ENCODE results near the gene MRPL9.

MRPL9 gene

GRCh38 chr1:151806170-151806569 is 42.9 kb upstream of the MRPL9 start:
- no peak for TF ChIP-seq CTCF (conservative IDR thresholded peaks at IDR 0.05; ENCODE audit: control insufficient read depth, insufficient read depth, low read depth, low read length)
- no peak for DNase-seq (ENCODE audit: low read depth)
- H3K4me3 ChIP-seq (ENCODE audit: control insufficient read depth, low read depth, low read length): no peak overlapping the region

- H3K4me3 ChIP-seq (ENCODE audit: control insufficient read depth, low read depth, low read length): no peak within 1 kb of the TSS
- no peak for TF ChIP-seq CTCF (conservative IDR thresholded peaks at IDR 0.05; ENCODE audit: control insufficient read depth, insufficient read depth, low read depth, low read length)
- DNase-seq (ENCODE audit: low read depth): no peak
Observed at GRCh38 chr1:151805066-151805820, 41.9 kb upstream of the MRPL9 start, which contains the start of gene LINGO4. TSS of gene LINGO4 (minus strand) at chr1:151805419. CDS start at chr1:151802704, 2,715 bp downstream.

GRCh38 chr1:151803915-151804314 is 40.6 kb upstream of the MRPL9 start:
- no peak for TF ChIP-seq CTCF (conservative IDR thresholded peaks at IDR 0.05; ENCODE audit: control insufficient read depth, insufficient read depth, low read depth, low read length)
- H3K4me3 ChIP-seq (ENCODE audit: control insufficient read depth, low read depth, low read length): no peak overlapping the region
- no peak for DNase-seq (ENCODE audit: low read depth)

GRCh38 chr1:151803164-151803563 is 39.9 kb upstream of the MRPL9 start:
- no peak for TF ChIP-seq CTCF (conservative IDR thresholded peaks at IDR 0.05; ENCODE audit: control insufficient read depth, insufficient read depth, low read depth, low read length)
- no peak overlapping the region for H3K4me3 ChIP-seq (ENCODE audit: control insufficient read depth, low read depth, low read length)
- DNase-seq (ENCODE audit: low read depth): no peak

DNA sequence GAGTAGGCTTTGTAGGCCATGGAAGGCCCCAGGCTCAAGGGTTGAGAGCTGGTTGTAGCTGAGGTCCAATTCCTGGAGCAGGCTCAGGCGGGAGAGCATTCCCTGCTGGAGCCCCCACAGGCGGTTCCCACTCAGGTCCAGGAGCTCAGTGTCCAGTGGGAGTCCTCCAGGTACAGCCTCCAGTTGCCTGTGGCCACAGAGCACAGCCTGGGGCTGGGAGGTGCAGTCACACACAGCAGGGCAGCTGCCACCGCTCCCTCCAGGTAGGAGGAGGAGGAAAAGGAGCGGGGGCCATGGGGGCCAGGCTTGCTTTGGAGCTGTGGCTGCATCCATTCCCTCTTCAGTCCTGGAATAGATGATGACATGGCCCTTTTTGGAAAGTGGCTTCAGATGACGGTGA is 39.1 kb upstream of the MRPL9 start:
- H3K4me3 ChIP-seq (ENCODE audit: control insufficient read depth, low read depth, low read length): no peak overlapping the region
- no peak for TF ChIP-seq CTCF (conservative IDR thresholded peaks at IDR 0.05; ENCODE audit: control insufficient read depth, insufficient read depth, low read depth, low read length)
- DNase-seq (ENCODE audit: low read depth): no peak

GRCh38 chr1:151801846-151802245 is 38.5 kb upstream of the MRPL9 start:
- TF ChIP-seq CTCF (conservative IDR thresholded peaks at IDR 0.05; ENCODE audit: control insufficient read depth, insufficient read depth, low read depth, low read length): no peak
- H3K4me3 ChIP-seq (ENCODE audit: control insufficient read depth, low read depth, low read length): no peak overlapping the region
- DNase-seq (ENCODE audit: low read depth): no peak

All from fibroblast of mammary gland (primary cell).